Epidermal melanocyte (primary cell): ENCODE data around the gene CBFB.
"Not testable (repeated sequence)": the region's sequence is repeated elsewhere in the genome, so short reads cannot be mapped to it uniquely, and the experiment has no call there.

Source experiments
- DNase-seq: peaks from one replicate; pipeline ENCODE4 v3.0.0; 2011; ENCODE audit warnings: low spot score; ENCODE audit not compliant: insufficient read length

Gene CBFB

GRCh38 chr16:67041520-67041919 lies 12.6 kb downstream of the CBFB start:
- not testable (repeated sequence) for DNase-seq

GRCh38 chr16:67043420-67043819 lies 14.5 kb downstream of the CBFB start:
- no peak for DNase-seq

GRCh38 chr16:67050796-67051195 lies 21.8 kb downstream of the CBFB start:
- no peak for DNase-seq

GRCh38 chr16:67052399-67052798 lies 23.4 kb downstream of the CBFB start:
- no peak for DNase-seq

- DNase-seq: no peak
Measured at GRCh38 chr16:67053767-67054334, 24.9 kb downstream of the CBFB start.

- DNase-seq: no peak
Measured at GRCh38 chr16:67054901-67055300, 26.0 kb downstream of the CBFB start.

- peak; percentile 71 for DNase-seq
Measured at GRCh38 chr16:67055712-67056487, 27.0 kb downstream of the CBFB start.

- DNase-seq: no peak
Measured at GRCh38 chr16:67063008-67063407, 34.1 kb downstream of the CBFB start.

- DNase-seq: no peak
Measured at GRCh38 chr16:67068212-67068753, 39.3 kb downstream of the CBFB start.

GRCh38 chr16:67071476-67072048 lies 42.6 kb downstream of the CBFB start:
- DNase-seq: no peak

GRCh38 chr16:67075331-67075730 lies 46.4 kb downstream of the CBFB start:
- no peak for DNase-seq

GRCh38 chr16:67077871-67078270 lies 48.9 kb downstream of the CBFB start:
- DNase-seq: no peak

GRCh38 chr16:67082100-67082499 lies 53.2 kb downstream of the CBFB start:
- DNase-seq: no peak

- no peak for DNase-seq
Measured at GRCh38 chr16:67082891-67083290, 53.9 kb downstream of the CBFB start.

GRCh38 chr16:67084345-67085028 lies 55.5 kb downstream of the CBFB start:
- DNase-seq: no peak

GRCh38 chr16:67086822-67087221 lies 57.9 kb downstream of the CBFB start:
- DNase-seq: no peak

GRCh38 chr16:67087291-67087690 lies 58.3 kb downstream of the CBFB start:
- DNase-seq: no peak

GRCh38 chr16:67087803-67088202 lies 58.9 kb downstream of the CBFB start:
- DNase-seq: no peak

GRCh38 chr16:67088551-67088950 lies 59.6 kb downstream of the CBFB start:
- no peak for DNase-seq

GRCh38 chr16:67089101-67089500 lies 60.2 kb downstream of the CBFB start:
- DNase-seq: no peak

- DNase-seq: no peak
Measured at GRCh38 chr16:67091906-67092566, 63.1 kb downstream of the CBFB start.
